PFSK-1 (cell line): Measurements from ENCODE around the gene CNNM4.

Experiments
- FOXP2 ChIP-seq: optimal IDR thresholded peaks from 2 replicates; pipeline ENCODE3; 2011; ENCODE audit warnings: borderline replicate concordance, control low read depth, inconsistent platforms; ENCODE audit not compliant: insufficient read depth; ENCODE audit errors: extremely low read length, extremely low read depth
- POLR2AphosphoS5 ChIP-seq: IDR thresholded peaks from 2 replicates; pipeline ENCODE4 v1.6.1; 2012; ENCODE audit warnings: low read depth, mild to moderate bottlenecking, control low read depth, low read length, moderate library complexity
- REST ChIP-seq, 2 experiments: IDR thresholded peaks; 2 replicates each; pipeline versions ENCODE4 v1.6.1 to v1.8.0; 2011 to 2012; ENCODE audit warnings: low read depth in 2 of 2, low read length in 2 of 2, control low read depth in 1 of 2, inconsistent platforms in 1 of 2, mild to moderate bottlenecking in 1 of 2, moderate library complexity in 1 of 2; ENCODE audit not compliant: insufficient read depth in 1 of 2
- SIN3A ChIP-seq: IDR thresholded peaks from 2 replicates; pipeline ENCODE4 v1.6.1; 2012; ENCODE audit warnings: mild to moderate bottlenecking, low read length, moderate library complexity, borderline replicate concordance; ENCODE audit not compliant: insufficient read depth
- TAF1 ChIP-seq: IDR thresholded peaks from 2 replicates; pipeline ENCODE4 v1.6.1; 2012; ENCODE audit warnings: low read length, control low read depth, borderline replicate concordance; ENCODE audit not compliant: insufficient read depth

Gene CNNM4

GRCh38 chr2:96797066-96797625 lies 36.4 kb downstream of the CNNM4 start:
- TF ChIP-seq POLR2AphosphoS5, result no peak
- TF ChIP-seq TAF1, result no peak
- TF ChIP-seq FOXP2, result no peak
- no peak for TF ChIP-seq REST (IDR thresholded peaks at IDR 0.05; ENCODE audit: insufficient read depth in 1 of 2, low read depth in 2 of 2, low read length in 2 of 2)
- no peak for TF ChIP-seq SIN3A

GRCh38 chr2:96798733-96799622 lies 38.3 kb downstream of the CNNM4 start:
- no peak for TF ChIP-seq TAF1

GRCh38 chr2:96799623-96799935 lies 38.9 kb downstream of the CNNM4 start:
- TF ChIP-seq SIN3A (no peak), FOXP2 (no peak), TAF1 (no peak), POLR2AphosphoS5 (no peak), REST (IDR thresholded peaks at IDR 0.05; ENCODE audit: insufficient read depth in 1 of 2, low read depth in 2 of 2, low read length in 2 of 2) (no peak)

- TF ChIP-seq REST (IDR thresholded peaks at IDR 0.05; ENCODE audit: insufficient read depth in 1 of 2, low read depth in 2 of 2, low read length in 2 of 2) (no peak), TAF1 (no peak), POLR2AphosphoS5 (no peak), FOXP2 (no peak), SIN3A (no peak)
Observed at GRCh38 chr2:96800061-96801004, 39.6 kb downstream of the CNNM4 start.

GRCh38 chr2:96801005-96801785 lies 40.5 kb downstream of the CNNM4 start:
- no peak for TF ChIP-seq POLR2AphosphoS5
- TF ChIP-seq FOXP2, result peak; percentile 50
